ENCODE data around the gene TBC1D14.
"Not testable (repeated sequence)": the region's sequence is repeated elsewhere in the genome, so short reads cannot be mapped to it uniquely, and the experiment has no call there.

The TBC1D14 gene

GRCh38 chr4:6972911-6973310, 63.3 kb downstream of the TBC1D14 start:
- DNase-seq (ENCODE audit: low read depth) = no peak

- peak; percentile 68 for DNase-seq (ENCODE audit: low read depth)
Measured at GRCh38 chr4:6974138-6974848, 64.7 kb downstream of the TBC1D14 start.

- DNase-seq (ENCODE audit: low read depth) = not testable (repeated sequence)
Measured at GRCh38 chr4:6977846-6978245, 68.2 kb downstream of the TBC1D14 start.

- DNase-seq (ENCODE audit: low read depth) = no peak
Measured at GRCh38 chr4:6983544-6984142, 74.0 kb downstream of the TBC1D14 start.

- DNase-seq (ENCODE audit: low read depth) = no peak
Measured at GRCh38 chr4:6984612-6985425, 75.2 kb downstream of the TBC1D14 start.

- no peak for DNase-seq (ENCODE audit: low read depth)
Measured at GRCh38 chr4:6986072-6986780, 76.6 kb downstream of the TBC1D14 start.

GRCh38 chr4:6986781-6987587, 77.4 kb downstream of the TBC1D14 start:
- peak; percentile 84 for DNase-seq (ENCODE audit: low read depth)

- DNase-seq (ENCODE audit: low read depth) = no peak
Measured at GRCh38 chr4:6987588-6987961, 77.9 kb downstream of the TBC1D14 start.

GRCh38 chr4:6988016-6988715, 78.5 kb downstream of the TBC1D14 start:
- DNase-seq (ENCODE audit: low read depth) = no peak

- no peak for DNase-seq (ENCODE audit: low read depth)
Measured at GRCh38 chr4:6989331-6989923, 79.8 kb downstream of the TBC1D14 start.

- DNase-seq (ENCODE audit: low read depth) = no peak
Measured at GRCh38 chr4:6990661-6991060, 81.0 kb downstream of the TBC1D14 start.

- no peak for DNase-seq (ENCODE audit: low read depth)
Measured at GRCh38 chr4:6991249-6991648, 81.6 kb downstream of the TBC1D14 start.

GRCh38 chr4:6991771-6992557, 82.3 kb downstream of the TBC1D14 start:
- DNase-seq (ENCODE audit: low read depth) = no peak

GRCh38 chr4:6992728-6993677, 83.4 kb downstream of the TBC1D14 start:
- DNase-seq (ENCODE audit: low read depth) = no peak

GRCh38 chr4:6996481-6996880, 86.9 kb downstream of the TBC1D14 start:
- DNase-seq (ENCODE audit: low read depth) = no peak

GRCh38 chr4:6999172-7000086, 89.8 kb downstream of the TBC1D14 start:
- no peak for DNase-seq (ENCODE audit: low read depth)

GRCh38 chr4:7000421-7001176, 91.0 kb downstream of the TBC1D14 start:
- DNase-seq (ENCODE audit: low read depth) = no peak

Data from stimulated activated CD8-positive, alpha-beta memory T cell treated with anti-CD3 and anti-CD28 coated beads, Interleukin-12 subunit alpha, Interleukin-12 subunit beta, amount 100 ng/mL, for 1 hour (primary cell).